ENCODE data around the gene FSTL4. TPM values are rescaled to one million over a fixed set of nuclear protein-coding genes. Genes with fewer than 3 reads are reported as not detected.

The FSTL4 gene
- total and polyA plus RNA-seq, 12 donors, result 0.48 to 5.2 (median 2.3) TPM

DNA sequence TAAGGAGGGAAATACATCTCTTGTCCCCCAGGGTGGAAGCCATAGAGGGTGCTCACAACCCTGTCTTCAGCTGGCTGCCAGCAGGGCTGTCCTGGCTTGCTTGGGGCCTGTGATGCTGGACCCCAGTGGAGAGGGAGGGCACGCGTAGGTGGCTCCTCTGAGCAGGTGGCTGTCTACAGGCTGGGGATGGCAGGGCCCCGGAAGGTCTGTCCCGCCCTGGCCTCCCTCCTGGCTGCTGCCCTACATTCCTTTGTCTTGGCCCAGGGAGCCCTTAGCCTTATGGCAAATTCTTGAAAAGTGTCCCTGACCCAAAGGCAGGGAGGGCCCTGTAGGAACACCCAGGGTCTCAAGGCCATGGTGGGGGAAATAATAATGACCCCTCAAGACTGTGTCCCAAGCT, 336.2 kb downstream of the FSTL4 start:
- 93 to 96% methylated on average over 4 of the region's 4 CpGs; no CpG with 5 or more reads in 2 of the 4 donors for WGBS, 4 donors
- TF ChIP-seq POLR2A (IDR thresholded peaks at IDR 0.05), result no peak
- TF ChIP-seq, protein P1, sequence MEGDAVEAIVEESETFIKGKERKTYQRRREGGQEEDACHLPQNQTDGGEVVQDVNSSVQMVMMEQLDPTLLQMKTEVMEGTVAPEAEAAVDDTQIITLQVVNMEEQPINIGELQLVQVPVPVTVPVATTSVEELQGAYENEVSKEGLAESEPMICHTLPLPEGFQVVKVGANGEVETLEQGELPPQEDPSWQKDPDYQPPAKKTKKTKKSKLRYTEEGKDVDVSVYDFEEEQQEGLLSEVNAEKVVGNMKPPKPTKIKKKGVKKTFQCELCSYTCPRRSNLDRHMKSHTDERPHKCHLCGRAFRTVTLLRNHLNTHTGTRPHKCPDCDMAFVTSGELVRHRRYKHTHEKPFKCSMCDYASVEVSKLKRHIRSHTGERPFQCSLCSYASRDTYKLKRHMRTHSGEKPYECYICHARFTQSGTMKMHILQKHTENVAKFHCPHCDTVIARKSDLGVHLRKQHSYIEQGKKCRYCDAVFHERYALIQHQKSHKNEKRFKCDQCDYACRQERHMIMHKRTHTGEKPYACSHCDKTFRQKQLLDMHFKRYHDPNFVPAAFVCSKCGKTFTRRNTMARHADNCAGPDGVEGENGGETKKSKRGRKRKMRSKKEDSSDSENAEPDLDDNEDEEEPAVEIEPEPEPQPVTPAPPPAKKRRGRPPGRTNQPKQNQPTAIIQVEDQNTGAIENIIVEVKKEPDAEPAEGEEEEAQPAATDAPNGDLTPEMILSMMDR (IDR thresholded peaks at IDR 0.05), result no peak

DNA sequence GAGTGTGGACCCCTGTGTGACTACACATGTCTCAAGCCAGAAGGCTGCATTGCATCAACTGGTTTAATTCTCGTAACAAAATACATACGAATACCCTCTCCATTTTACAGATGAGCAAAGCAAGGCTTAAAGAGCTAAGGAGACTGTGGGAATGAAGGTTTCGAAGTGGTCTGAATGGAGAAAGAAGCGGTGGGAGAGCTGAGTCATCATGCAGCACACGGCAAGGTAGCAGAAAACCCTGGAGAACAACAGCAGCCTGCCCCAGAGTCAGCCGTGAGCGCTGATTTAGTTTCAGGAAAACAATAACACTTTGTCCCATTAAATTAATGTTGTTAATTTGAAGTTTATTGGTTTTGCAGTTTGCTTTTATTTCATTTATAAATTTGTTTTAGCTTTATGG, 336.7 kb downstream of the FSTL4 start:
- intact Hi-C loops (cut with DNase I), result no loop called here
- Histone ChIP-seq H3K4me3 (no peak overlapping the region), H3K9me3 (replicated peaks in 1 of 3) (no peaks in the 10 kb centered on the region), H3K36me3 (replicated peaks in 1 of 2) (no peaks in the 10 kb centered on the region), H3K27me3 (no peaks in the 10 kb centered on the region), H3K27ac (no peak overlapping the region), H3K4me1 (replicated peaks in 1 of 2) (no peaks in the 10 kb centered on the region)
- 89 to 95% (median 95%) methylated on average over 7 of the region's 7 CpGs for WGBS, 4 donors
- TF ChIP-seq, protein P1 (IDR thresholded peaks at IDR 0.05), result no peak
- TF ChIP-seq POLR2A (IDR thresholded peaks at IDR 0.05), result no peak
- DNase-seq, result no peak

More for the DNA sequence above, 336.2 kb downstream of the FSTL4 start:
- Histone ChIP-seq H3K4me3 (no peak overlapping the region), H3K9me3 (replicated peaks in 1 of 3) (no peaks in the 10 kb centered on the region), H3K27me3 (no peaks in the 10 kb centered on the region), H3K27ac (no peak overlapping the region), H3K36me3 (replicated peaks in 1 of 2) (no peaks in the 10 kb centered on the region), H3K4me1 (replicated peaks in 1 of 2) (no peaks in the 10 kb centered on the region)
- intact Hi-C loops (cut with DNase I), result no loop called here
- DNase-seq, result no peak

DNA sequence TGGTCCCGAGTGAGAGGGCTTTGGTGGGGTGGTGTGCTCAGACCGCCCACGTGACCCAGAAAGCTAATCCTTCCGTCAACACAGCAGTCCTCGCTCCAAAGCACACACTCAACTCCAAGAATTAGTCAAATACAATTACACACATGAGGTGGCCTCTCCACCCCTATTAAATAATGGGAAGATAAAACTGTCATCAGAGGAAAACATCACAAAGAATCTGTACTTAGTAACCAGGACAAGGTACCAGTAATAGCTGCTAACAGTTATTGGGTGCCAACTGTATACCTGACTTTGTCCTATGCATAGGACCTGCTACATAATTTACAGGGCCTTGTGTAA, 337.8 kb downstream of the FSTL4 start:
- TF ChIP-seq POLR2A (IDR thresholded peaks at IDR 0.05), result no peak
- TF ChIP-seq, protein P1 (IDR thresholded peaks at IDR 0.05), result no peak

DNA sequence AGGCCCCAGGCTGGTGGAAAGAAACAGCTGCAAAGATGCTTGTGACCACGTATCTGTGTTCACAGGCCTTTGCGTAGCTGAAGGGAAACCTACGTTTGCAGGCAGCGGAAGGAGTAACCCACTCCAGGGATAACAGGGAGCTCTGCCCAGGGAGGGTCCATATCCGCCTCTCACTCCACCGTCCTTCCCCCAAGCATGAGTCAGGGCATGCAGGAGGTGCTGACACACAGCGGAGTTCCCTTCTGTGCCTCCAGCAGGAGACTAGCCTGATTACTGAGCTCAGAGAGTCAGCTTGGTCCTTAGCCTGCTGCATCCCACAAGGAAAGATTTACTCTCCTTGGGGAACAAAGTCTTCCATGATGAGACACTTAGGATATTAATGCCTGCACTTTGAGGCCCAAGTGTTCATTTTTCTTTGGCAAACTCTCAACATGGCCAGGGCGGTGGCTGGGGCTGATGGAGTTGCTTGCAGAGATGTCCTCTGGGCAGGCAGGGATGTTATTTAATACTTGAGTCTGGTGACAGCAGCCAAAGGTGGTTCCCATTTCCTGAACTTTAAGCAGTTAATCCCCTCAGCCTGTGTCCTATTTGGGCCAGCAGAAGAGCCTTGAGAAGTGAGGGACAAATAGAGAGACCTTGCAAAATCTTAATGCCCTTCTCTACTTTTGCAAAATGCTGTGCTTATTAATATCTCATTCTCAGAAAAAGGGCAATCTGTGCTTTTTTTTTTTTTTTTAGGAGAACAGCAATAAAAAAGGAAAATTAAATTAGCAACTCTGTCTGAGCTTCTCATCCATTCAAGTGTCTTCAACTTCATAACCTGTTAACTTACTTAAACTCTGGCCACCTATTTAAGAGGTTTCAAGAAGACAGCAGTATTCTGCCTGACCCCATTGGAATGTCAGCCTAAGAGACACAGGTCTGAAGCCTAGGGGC, 338.4 kb downstream of the FSTL4 start:
- Histone ChIP-seq H3K27me3 (no peaks in the 10 kb centered on the region), H3K27ac (no peak overlapping the region), H3K9me3 (replicated peaks in 1 of 3) (no peaks in the 10 kb centered on the region), H3K4me1 (replicated peaks in 1 of 2) (no peaks in the 10 kb centered on the region), H3K4me3 (no peak overlapping the region), H3K36me3 (replicated peaks in 1 of 2) (no peaks in the 10 kb centered on the region)
- WGBS, 4 donors, result 72 to 89% (median 77%) methylated on average over 6 to 8 of the region's 8 CpGs
- intact Hi-C loops (cut with DNase I), result no loop called here
- no peak for DNase-seq
- TF ChIP-seq POLR2A (IDR thresholded peaks at IDR 0.05), result no peak
- TF ChIP-seq, protein P1 (IDR thresholded peaks at IDR 0.05), result no peak

More for the DNA sequence above, 337.8 kb downstream of the FSTL4 start:
- Histone ChIP-seq H3K9me3 (replicated peaks in 1 of 3) (no peaks in the 10 kb centered on the region), H3K4me1 (replicated peaks in 1 of 2) (no peaks in the 10 kb centered on the region), H3K27ac (no peak overlapping the region), H3K36me3 (replicated peaks in 1 of 2) (no peaks in the 10 kb centered on the region), H3K4me3 (no peak overlapping the region), H3K27me3 (no peaks in the 10 kb centered on the region)
- 67 to 74% (median 70%) methylated on average over 5 of the region's 5 CpGs for WGBS, 4 donors
- intact Hi-C loops (cut with DNase I), result no loop called here
- DNase-seq, result no peak
